Ramos (cell line): ENCODE data around the gene SPG11.
"Not testable (repeated sequence)": the region's sequence is repeated elsewhere in the genome, so short reads cannot be mapped to it uniquely, and the experiment has no call there.

Source experiments
- in situ Hi-C: fragments of 300-500 bp; cut with MboI; formaldehyde crosslinking; loops from one replicate; pipeline ENCODE4 v1.14.3; 2022; ENCODE audit warnings: low sequenced_read_pairs; ENCODE audit not compliant: unreplicated experiment

SPG11 gene

GRCh38 chr15:44689318-44689717 lies 25.9 kb upstream of the SPG11 start:
- in situ Hi-C loops: not testable (repeated sequence)

DNA sequence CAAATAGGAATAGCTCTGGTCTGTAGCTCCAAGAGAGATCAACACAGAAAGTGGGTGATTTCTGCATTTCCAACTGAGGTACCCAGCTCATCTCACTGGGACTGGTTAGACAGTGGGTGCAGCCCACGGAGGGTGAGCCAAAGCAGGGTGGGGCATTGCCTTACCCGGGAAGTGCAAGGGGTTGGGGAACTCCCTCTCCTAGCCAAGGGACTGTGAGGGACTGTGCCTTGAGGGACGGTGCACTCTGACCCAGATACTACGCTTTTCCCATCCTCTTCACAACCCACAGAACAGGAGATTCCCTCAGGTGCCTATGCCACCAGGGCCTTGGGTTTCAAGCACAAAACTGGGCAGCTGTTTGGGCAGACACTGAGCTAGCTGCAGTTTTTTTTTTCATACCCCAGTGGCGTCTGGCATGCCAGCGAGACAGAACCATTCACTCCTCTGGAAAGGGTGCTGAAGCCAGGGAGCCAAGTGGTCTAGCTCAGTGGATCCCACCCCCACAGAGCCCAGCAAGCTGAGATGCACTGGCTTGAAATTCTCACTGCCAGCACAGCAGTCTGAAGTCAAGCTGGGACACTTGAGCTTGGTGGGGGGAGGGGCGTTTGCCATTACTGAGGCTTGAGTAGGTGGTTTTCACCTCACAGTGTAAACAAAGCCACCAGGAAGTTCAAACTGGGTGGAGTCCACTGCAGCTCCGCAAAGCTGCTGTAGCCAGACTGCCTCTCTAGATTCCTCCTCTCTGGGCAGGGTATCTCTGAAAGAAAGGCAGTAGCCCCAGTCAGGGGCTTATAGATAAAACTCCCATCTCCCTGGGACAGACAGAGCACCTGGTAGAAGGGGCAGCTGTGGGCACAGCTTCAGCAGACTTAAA lies 19.6 kb upstream of the SPG11 start:
- in situ Hi-C loops: not testable (repeated sequence)

DNA sequence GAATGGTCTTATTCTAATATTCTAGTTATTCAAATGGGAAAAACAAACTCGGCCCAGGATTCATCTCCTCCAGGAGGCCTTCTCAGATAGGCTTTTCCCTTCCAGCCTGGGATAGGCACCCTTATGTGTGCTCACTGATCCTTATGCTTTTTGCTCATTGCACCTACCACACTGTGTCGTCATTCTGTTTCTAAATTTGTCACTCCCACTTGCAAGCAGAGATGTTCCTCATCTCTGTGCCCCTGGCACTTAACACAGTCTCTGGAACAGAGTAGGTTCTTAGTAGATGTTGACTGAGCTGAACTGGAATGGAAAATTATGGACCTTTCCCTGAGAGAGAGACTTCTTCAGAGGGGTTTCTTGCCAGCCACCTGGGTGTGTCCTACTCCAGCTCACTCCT lies 18.7 kb upstream of the SPG11 start:
- in situ Hi-C loops: no loop called here

DNA sequence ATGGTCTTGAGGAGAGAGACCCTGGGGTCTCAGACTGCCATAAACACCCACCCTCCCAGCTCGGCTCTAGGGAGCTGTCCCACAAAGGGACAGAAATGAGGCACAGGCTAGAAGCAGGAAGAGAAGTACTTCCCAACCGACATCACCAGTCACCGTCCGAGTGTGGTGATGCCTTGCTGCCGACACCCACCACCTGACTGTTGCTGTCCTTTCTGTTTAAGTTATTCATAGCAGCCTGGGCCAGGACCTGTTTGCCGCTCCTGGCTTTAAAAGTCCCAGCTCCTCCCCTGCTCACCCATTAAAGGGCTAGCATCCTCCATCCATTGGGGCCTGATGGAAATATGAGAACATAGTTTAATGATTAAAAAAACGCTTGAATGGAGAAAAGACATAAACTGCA lies 13.2 kb upstream of the SPG11 start:
- in situ Hi-C loops: no loop called here

- in situ Hi-C loops: no loop called here
Measured at GRCh38 chr15:44675911-44676310, 12.4 kb upstream of the SPG11 start.

DNA sequence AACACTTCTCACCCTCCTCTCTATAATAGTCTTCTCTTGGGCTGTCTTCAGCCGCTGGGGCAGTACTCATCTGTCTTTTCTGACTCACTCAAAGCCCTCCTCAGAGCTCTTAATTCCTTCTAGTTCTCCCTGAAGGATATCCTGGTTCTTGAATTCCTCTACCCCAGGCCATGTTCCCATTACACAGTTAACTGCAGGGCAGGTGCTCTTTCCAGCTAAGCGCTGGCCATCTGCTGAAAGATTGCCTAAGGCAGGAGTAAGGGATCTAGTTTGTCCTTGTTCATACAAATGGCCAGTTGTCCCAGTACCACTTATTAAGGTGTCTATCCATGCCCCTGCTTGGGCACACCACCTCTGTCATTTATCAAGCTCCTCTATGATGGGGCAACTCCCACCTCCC lies 10.2 kb upstream of the SPG11 start:
- in situ Hi-C loops: no loop called here

DNA sequence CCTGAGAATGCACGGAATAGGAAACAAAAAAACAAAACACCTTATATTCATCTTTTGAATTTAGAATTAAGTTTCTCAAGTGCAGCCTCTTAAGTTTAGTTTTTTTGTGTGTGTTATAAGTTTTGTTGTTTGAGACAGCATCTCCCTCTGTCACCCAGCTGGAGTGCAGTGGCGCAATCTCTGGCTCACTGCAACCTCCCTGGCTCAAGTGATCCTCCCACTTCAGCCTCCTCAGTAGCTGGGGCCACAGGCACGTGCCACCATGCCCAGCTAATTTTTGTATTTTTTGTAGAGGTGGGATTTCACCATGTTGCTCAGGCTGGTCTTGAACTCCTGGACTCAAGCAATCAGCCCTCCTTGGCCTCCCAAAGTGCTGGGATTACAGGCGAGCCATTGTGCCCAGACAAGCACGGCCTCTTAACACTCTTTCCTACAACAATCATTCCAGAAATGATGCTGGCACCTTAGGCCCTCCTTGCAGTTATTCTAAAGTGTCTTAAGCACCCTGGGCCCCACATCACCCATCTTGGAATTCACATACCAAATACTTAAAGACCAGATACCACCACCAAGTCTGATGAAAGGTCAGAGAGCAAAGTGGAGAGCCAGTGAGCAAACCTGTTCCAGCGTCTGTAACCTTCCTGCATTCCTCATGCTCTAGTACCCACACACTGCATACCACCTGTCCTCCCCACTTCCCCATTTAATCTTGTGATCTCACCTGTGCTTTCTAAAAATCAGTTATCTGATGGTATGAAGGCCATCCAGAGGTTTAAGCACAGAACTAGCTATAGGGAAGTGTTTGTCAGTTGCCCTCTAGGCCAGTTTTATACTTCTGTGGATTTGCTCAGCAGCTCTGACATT lies 6.9 kb upstream of the SPG11 start:
- in situ Hi-C loops: no loop called here

DNA sequence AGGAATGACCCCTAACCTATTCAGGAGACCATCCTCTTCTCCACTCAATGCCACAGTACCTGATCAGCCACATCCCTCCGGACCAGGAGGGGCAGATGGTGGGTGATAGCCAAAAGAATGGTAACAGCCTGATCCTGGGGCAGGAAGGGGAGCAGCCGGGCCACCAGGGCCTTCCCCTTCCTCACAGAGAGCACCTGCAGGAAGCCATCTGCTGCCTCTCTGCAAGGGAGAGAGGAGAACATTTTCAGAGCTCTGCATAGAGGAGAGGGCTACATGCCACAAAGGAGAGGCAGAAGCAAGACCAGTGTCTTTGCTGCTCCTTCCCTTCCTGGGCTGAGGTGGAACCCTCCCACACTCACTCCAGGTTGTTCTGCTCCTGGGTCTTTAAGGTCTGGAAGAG lies 5.5 kb upstream of the SPG11 start:
- in situ Hi-C loops: loop anchor here (5.0 kb wide), 1 partner anchor 38 kb away; no protein-coding TSS in a partner anchor

DNA sequence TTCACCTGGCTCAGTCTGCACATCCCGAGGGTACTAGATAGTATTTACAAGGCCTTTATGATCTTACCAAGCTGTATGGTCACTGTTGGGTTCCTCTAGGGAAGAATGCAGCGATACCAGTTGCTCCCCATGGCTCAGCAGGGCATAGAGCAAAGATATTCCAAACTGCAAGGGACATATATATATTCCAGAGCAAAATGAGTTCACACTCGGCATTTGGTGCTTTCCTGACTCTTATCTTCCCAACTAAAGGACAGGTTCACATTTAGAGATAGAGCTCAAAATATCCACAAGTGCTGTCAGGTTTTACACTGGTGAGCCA lies 3.5 kb upstream of the SPG11 start:
- in situ Hi-C loops: loop anchor here (5.0 kb wide), 1 partner anchor 40 kb away; no protein-coding TSS in a partner anchor

DNA sequence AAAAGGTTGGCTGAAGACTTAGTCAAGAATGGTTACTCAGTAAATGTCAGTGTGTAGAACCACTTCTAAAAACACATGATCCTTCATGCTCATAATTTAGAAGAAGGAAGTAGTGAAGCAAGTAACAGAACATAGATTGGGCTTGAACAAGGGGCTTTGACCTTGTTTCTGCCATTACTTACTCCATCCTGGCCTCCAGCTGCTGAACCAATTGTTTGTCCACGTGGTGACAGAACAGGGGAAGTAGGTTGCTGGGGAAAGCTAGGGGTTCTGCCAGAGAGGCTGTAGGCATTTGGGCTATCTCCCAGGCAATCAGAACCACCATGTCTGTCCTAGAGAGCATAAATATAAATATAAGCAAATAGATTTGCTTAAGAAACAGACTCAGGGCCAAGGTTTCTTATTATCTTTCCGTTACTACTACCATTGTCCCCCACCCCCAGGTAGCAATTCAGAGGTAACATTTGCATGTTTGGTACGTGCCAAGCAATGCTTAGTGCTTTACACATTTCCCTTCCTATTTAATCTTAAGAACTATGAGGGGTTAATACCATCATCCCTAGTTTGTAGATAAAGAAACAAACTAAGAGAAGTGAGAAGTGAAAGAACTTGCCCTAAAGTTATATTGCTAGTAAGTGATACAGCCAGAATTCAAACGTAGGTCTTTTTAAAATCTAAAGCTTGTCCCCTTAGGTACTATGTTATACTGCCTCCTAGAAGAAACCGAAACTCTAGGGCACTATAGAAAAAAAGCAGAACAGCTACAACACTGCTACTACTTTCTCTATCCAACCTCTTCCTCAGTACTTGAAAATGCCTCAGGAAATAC lies 3.0 kb upstream of the SPG11 start:
- in situ Hi-C loops: loop anchor here (5.0 kb wide), 1 partner anchor 41 kb away; no protein-coding TSS in a partner anchor

DNA sequence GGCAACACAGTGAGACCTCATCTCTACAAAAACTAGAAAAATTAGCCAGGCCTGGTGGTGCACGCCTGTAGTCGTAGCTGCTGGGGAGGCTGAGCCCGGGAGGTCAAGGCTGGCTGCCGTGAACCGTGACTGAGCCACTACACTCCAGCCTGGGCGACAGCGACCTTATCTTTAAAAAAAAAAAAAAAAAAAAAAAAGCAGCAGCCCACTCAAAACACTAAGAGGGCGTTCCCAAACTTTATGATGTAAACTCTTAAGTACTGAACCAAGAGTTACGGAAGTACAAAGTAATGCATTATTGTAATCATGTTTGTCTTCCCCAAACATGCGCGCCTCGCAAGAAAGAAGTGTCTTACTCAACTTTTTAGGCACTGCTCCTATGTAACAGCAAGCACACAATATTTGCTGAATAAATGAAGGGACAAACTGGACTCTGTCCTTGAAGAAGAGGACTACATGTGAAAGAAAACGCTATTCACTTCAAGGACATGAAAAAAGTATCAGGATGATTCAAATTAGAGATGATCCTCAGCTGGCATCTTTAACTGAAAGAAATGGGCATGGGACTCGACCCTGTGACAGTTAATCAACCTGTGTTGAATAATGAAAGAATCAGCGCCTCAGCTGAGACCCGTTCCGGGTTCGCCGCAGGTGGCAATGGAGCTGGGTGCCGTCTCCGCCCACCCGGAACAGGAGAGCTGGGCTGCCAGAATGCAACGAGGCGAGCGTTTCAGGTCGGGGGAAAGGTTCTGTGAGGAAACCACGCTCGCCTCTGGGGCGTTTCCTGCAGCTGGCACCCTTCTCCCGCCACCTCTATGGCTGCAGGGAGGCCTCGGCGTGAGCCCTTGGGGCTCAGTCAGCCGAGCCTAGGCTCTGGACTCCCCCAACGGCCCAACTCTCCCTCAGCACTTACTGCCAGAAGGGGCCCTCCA lies 718 bp downstream of the SPG11 start:
- in situ Hi-C loops: no loop called here

DNA sequence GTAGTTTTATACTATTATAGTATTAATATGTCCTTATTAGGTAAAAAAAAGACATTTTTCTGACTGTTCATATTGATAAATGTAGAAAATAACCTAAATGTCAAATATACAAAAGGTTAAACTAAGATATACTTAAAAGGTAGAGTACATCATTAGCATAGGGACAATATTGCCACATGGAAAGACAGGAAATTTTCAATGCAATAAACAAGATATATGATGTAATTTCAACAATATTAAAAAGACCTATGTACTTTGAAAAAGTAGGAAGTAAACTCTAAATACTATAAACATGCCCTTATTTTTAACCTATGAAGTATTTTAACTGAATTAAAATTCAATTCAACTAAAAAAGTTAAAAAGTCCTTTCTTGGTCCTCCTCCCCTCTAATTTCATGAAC lies 1.9 kb downstream of the SPG11 start:
- in situ Hi-C loops: no loop called here

DNA sequence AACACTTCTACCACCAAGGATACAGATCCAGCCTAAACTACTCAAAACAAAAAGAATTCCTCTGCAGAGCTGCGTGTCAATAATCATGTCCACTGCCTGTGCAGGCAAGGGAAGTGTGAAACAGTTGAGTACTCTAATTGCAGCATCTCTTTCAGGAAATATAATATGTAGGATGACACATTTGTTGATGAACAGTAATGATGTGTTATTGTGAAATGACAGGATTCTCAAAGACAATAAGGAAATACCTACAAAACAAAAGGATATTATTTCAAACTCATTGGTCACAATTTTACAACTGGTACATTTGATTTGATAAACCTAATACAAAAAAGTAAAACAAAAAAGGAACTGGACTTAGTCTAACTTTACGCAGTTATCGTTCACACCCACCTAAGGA lies 4.4 kb downstream of the SPG11 start:
- in situ Hi-C loops: no loop called here

- in situ Hi-C loops: no loop called here
Measured at GRCh38 chr15:44657378-44657777, 6.1 kb downstream of the SPG11 start.

DNA sequence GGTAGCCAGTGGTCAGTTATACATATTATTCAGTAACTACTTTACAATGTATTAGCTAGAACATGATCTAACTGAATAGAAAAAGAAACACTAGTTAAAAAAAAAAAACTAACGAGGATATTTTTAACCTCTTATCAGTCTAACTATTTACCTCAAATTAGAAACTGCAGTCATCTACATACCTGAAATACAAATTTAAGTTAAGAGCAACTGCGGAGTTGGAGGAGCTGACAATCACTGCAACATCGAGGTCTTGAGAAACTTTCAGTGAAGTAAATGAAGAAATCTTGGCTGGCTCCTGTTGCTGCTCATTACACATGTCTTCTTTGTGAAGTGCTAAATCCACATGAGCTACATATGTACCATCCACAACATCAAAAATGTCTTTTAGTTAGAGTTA lies 6.5 kb downstream of the SPG11 start:
- in situ Hi-C loops: no loop called here

GRCh38 chr15:44656298-44656697 lies 7.2 kb downstream of the SPG11 start:
- in situ Hi-C loops: no loop called here

GRCh38 chr15:44654858-44655257 lies 8.6 kb downstream of the SPG11 start:
- in situ Hi-C loops: no loop called here

GRCh38 chr15:44647637-44648036 lies 15.8 kb downstream of the SPG11 start:
- in situ Hi-C loops: no loop called here

DNA sequence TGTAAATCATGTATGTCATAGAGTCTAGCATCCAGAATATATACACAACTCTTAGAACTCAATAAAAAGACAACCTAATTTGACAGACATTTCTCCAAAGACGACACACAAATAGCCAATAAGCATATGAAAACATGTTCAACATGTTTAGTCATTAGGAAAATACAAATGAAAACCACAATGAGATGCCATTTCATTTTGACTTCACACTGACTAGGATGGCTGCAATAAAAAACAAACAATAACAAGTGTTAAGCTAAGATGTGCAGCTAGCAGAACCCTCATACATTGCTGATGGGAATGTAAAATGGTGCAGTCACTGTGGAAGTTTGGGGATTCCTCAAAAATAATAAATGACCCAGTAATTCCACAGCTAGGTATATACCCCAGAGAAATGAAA lies 16.4 kb downstream of the SPG11 start:
- in situ Hi-C loops: no loop called here
